ENCODE measurements around the gene FAM180B.

FAM180B gene

GRCh38 chr11:47569646-47570045, 16.8 kb upstream of the FAM180B start:
- DNase-seq = no peak

GRCh38 chr11:47570651-47571356, 15.7 kb upstream of the FAM180B start:
- DNase-seq = no peak

- DNase-seq = no peak
Measured at GRCh38 chr11:47571357-47571729, 15.1 kb upstream of the FAM180B start.

GRCh38 chr11:47571895-47572294, 14.6 kb upstream of the FAM180B start:
- DNase-seq = no peak

- DNase-seq = no peak
Measured at GRCh38 chr11:47572715-47573255, 13.7 kb upstream of the FAM180B start.

GRCh38 chr11:47573321-47573720, 13.2 kb upstream of the FAM180B start:
- DNase-seq = no peak

GRCh38 chr11:47577460-47578041, 8.9 kb upstream of the FAM180B start:
- DNase-seq = no peak

- peak; percentile 91 for DNase-seq
Measured at GRCh38 chr11:47578524-47579494, 7.7 kb upstream of the FAM180B start, which contains the start of the genes KBTBD4 and NDUFS3. KBTBD4 (minus strand) TSS chr11:47578970; CDS start chr11:47578951, 19 bp downstream. NDUFS3 (plus strand) TSS chr11:47579074; CDS start chr11:47579092, 18 bp downstream.

- no peak for DNase-seq
Measured at GRCh38 chr11:47583844-47584243, 2.6 kb upstream of the FAM180B start.

- no peak for DNase-seq
Measured at GRCh38 chr11:47587039-47587716, 700 bp downstream of the FAM180B start.

- DNase-seq = no peak
Measured at GRCh38 chr11:47587723-47588326, 1.3 kb downstream of the FAM180B start.

GRCh38 chr11:47589118-47589517, 2.6 kb downstream of the FAM180B start:
- no peak for DNase-seq

- DNase-seq = no peak
Measured at GRCh38 chr11:47589584-47589976, 3.1 kb downstream of the FAM180B start.

- no peak for DNase-seq
Measured at GRCh38 chr11:47589977-47590861, 3.7 kb downstream of the FAM180B start.

GRCh38 chr11:47591764-47592163, 5.3 kb downstream of the FAM180B start:
- DNase-seq = no peak

GRCh38 chr11:47592251-47592650, 5.8 kb downstream of the FAM180B start:
- no peak for DNase-seq

GRCh38 chr11:47592970-47593369, 6.5 kb downstream of the FAM180B start:
- DNase-seq = no peak

- no peak for DNase-seq
Measured at GRCh38 chr11:47593492-47593933, 7.0 kb downstream of the FAM180B start.

GRCh38 chr11:47593934-47594855, 7.7 kb downstream of the FAM180B start, which contains the start of gene C1QTNF4:
C1QTNF4 (minus strand) TSS chr11:47594411; CDS start chr11:47590810, 3,601 bp downstream.
- DNase-seq = no peak

- no peak for DNase-seq
Measured at GRCh38 chr11:47595029-47595428, 8.6 kb downstream of the FAM180B start.

Measured in activated CD4-positive, CD25-positive, alpha-beta regulatory T cell treated with anti-CD3 and anti-CD28 coated beads, Interleukin-2, amount 50 U/mL, for 72 hours (primary cell).